ENCODE results near the gene MRE11. TPM values are rescaled to one million over a fixed set of nuclear protein-coding genes. Genes with fewer than 3 reads are reported as not detected.

Gene MRE11
- total and polyA plus RNA-seq, 9 of the 15 experiments (the other 6 are each of a cell fraction or from before 2014, with no cell fraction given) = 18.3 to 45.2 (median 29.1) TPM

- Histone ChIP-seq H3K27me3 (ENCODE audit: control insufficient read depth in 2 of 2, insufficient read depth in 2 of 2, low read length in 2 of 2) (no peaks in the 10 kb centered on the region), H2AFZ (ENCODE audit: low read depth, low read length) (peak overlapping the region; percentile 99), H3K9me1 (ENCODE audit: control insufficient read depth, insufficient read depth, low read length) (no peaks in the 10 kb centered on the region), H3K4me1 (replicated peaks in 1 of 2; ENCODE audit: control insufficient read depth in 2 of 2, insufficient read depth in 2 of 2, low read length in 2 of 2) (peaks cover 0 to 3% of the 10 kb centered on the region in 2 experiments; a peak in 2 of 5 replicates), H3K9ac (ENCODE audit: insufficient read depth in 1 of 2, low read depth in 2 of 2, low read length in 2 of 2) (peak overlapping the region; percentile 95 to 97), H3K27ac (ENCODE audit: extremely low read depth, low read depth, low read length) (peak overlapping the region; percentile 78), H3K4me2 (ENCODE audit: insufficient read depth, low read length) (peak overlapping the region; percentile 74), H3K36me3 (ENCODE audit: control insufficient read depth, insufficient read depth, low read length) (peaks cover 41% of the 10 kb centered on the region), H3K9me3 (replicated peaks; ENCODE audit: control insufficient read depth, insufficient read depth, low read depth, low read length) (no peaks in the 10 kb centered on the region), H3K4me3 (peak overlapping the region; percentile 78), H3K79me2 (ENCODE audit: control insufficient read depth, insufficient read depth, low read length) (peaks cover 48% of the 10 kb centered on the region), H4K20me1 (replicated peaks; ENCODE audit: control insufficient read depth, insufficient read depth, low read length) (no peaks in the 10 kb centered on the region)
- ChIA-PET POLR2A (interaction anchor here (0.6 to 1.1 kb wide), 6 partner anchors 14 to 395 kb away, joined by 3 to 4 read pairs (median 3); partner anchors contain the start of gene C11orf97), CTCF (ENCODE audit: low intra/inter-chr PET ratio) (no interaction called here)
- peak; percentile 85 for ATAC-seq
- no peak for DNase-seq (ENCODE audit: extremely low read depth in 1 of 4, low spot score in 3 of 4)
- TSS peak; percentile 60 for BruUV-seq (replicated peaks)
- intact Hi-C loops (cut with micrococcal nuclease) (loop anchor here (5.0 kb wide), 1 partner anchor 322 kb away; no protein-coding TSS in a partner anchor), in situ Hi-C loops (cut with MboI) (loop anchor here (10.0 kb wide), 1 partner anchor 319 kb away; no protein-coding TSS in a partner anchor)
- no peak for FAIRE-seq
- WGBS (ENCODE audit: insufficient coverage, low coverage, missing lambda C conversion rate) = 0% methylated on average over 18 of the region's 19 CpGs
- 0 out of 2 replicates have a peak, but pooled peaks have one; percentile 52 for TF ChIP-seq ETS1 (conservative IDR thresholded peaks at IDR 0.05; ENCODE audit: control insufficient read depth, low read depth, low read length)
- 0 out of 6 replicates have a peak, but pooled peaks of 1 of the 3 experiments have one; percentile 1 for TF ChIP-seq CTCF (IDR thresholded peaks at IDR 0.05 in 2 of 3, conservative IDR thresholded peaks at IDR 0.05 in 1 of 3; ENCODE audit: insufficient read depth in 2 of 3, low read depth in 1 of 3, low read length in 3 of 3)
- peak; percentile 96 for TF ChIP-seq SAP30 (IDR thresholded peaks at IDR 0.05; ENCODE audit: borderline replicate concordance, insufficient read depth, low read depth, low read length, poor library complexity, severe bottlenecking)
- peak; percentile 72 for TF ChIP-seq POLR2G (IDR thresholded peaks at IDR 0.05; ENCODE audit: low read depth, low read length)
- no peak for TF ChIP-seq BMI1 (IDR thresholded peaks at IDR 0.05; ENCODE audit: low read length)
- TF ChIP-seq NFIC (IDR thresholded peaks at IDR 0.05) = peak; percentile 55
- peak; percentile 78 for TF ChIP-seq RBFOX2 (IDR thresholded peaks at IDR 0.05; ENCODE audit: low read depth, low read length)
- 0 out of 2 replicates have a peak, but pooled peaks have one; percentile 13 for TF ChIP-seq ATF7 (IDR thresholded peaks at IDR 0.05)
- peak in 1 of 2 experiments; percentile 74 for TF ChIP-seq AFF1 (IDR thresholded peaks at IDR 0.05; ENCODE audit: low read depth in 1 of 2, partially characterized antibody in 2 of 2)
- no peak for TF ChIP-seq ARHGAP35 (IDR thresholded peaks at IDR 0.05; ENCODE audit: partially characterized antibody)
- no peak for TF ChIP-seq PRMT5 (CRISPR knock-in tag; IDR thresholded peaks at IDR 0.05)
- TF ChIP-seq GATAD2A (IDR thresholded peaks at IDR 0.05) = no peak
- TF ChIP-seq GTF2E2 (tag; IDR thresholded peaks at IDR 0.05) = no peak; the same call in 1 of the 2 replicates
- TF ChIP-seq HEY1 (CRISPR knock-in tag; IDR thresholded peaks at IDR 0.05; ENCODE audit: borderline replicate concordance) = 0 out of 2 replicates have a peak, but pooled peaks have one; percentile 47
Measured at GRCh38 chr11:94494126-94494680, 559 bp upstream of the MRE11 start.

All from K562 (cell line).